ENCODE measurements around the gene MYLK3.

MYLK3 gene

GRCh38 chr16:46757339-46758050 lies 9.4 kb upstream of the MYLK3 start:
- DNase-seq (ENCODE audit: low read depth), result no peak

GRCh38 chr16:46756772-46757171 lies 8.6 kb upstream of the MYLK3 start:
- DNase-seq (ENCODE audit: low read depth), result no peak

GRCh38 chr16:46753015-46753414 lies 4.9 kb upstream of the MYLK3 start:
- DNase-seq (ENCODE audit: low read depth), result no peak

DNA sequence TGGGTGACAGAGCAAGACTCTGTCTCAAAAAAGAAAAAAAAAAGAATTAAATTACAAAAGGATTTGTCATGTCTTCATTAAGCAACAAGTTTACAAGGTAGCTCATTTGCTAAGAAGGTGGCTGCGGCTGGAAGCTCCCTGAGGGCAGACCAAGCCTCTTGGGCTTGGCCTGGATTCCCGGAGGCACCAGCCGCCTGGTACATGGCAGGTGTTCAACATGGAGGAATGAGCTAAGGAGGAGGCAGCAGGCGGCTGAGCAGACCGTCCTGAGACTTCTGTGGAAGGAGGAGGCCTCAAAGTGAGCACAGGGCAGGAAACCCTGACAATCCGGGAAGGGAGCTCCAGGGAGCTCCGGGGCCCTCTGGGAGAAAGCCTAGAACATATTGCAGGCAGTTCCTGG lies 3.2 kb upstream of the MYLK3 start:
- no peak for DNase-seq (ENCODE audit: low read depth)

DNA sequence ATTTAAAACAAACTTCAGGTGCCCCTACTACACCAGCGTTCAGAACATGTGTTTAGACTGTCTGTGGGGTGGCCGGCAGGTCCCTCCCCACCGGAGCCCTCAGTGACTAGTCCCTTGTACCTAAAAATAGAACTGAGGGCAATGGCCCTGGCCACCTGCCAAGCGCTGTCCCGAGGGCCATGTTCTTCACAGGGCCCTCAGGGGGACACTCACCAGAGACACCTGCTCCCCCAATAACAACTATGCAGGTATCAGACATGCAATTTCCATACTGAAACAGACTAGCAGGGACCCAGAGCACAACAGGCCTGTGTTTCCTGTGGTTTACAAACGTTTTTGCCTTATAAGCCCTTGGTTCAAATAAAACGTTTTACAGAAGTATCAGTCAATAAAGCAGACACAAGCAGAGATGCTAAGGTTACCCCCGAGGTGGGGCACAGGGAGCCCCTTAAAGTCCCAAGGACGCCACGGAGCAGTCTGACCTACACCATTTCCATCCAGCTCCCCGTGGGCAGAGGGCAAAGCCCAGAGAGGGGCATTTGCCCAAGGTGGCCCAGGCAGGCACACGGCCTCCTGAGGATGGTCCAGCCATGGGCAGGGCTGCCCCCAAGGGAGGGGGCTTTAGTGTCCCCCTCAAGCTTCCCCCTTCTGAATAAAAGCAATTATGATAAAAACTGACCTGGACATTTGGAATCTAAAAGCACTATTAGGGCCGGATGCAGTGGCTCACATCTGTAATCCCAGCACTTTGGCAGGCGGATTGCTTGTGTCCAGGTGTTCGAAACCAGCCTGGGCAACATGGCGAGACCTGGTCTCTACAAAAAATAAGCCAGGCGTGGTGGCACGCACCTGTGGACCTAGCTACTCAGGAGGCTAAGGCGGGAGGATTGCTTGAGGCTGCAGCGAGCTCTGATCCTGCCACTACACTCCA lies 896 bp upstream of the MYLK3 start:
- DNase-seq (ENCODE audit: low read depth), result no peak

- DNase-seq (ENCODE audit: low read depth), result no peak
Observed at GRCh38 chr16:46746821-46747776, 1.0 kb downstream of the MYLK3 start.

GRCh38 chr16:46745617-46746016 lies 2.5 kb downstream of the MYLK3 start:
- DNase-seq (ENCODE audit: low read depth), result no peak

DNA sequence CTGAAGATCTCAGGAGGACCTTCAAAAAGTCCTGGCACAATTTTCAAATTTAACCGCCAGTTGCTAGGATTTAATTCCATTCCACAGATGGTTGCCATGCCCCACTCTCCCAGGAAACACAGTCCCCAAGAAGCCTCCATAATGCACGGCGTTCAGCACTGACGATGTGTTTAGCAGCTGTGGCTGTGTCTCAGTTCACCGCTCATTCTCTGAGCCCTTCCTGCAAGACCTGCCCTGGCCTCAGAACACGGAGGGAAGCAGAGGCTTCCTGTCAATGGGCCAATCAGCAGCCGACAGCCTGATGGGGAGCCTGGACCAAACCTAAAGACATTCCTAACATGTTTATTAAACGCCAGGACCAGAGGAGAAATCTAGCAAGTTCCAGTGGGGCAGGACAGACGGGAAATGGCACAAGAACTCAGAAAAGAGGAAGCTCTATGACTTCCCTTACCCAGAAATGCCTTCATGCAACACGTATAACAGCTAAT lies 4.9 kb downstream of the MYLK3 start:
- DNase-seq (ENCODE audit: low read depth), result no peak

- no peak for DNase-seq (ENCODE audit: low read depth)
Observed at GRCh38 chr16:46739934-46740333, 8.2 kb downstream of the MYLK3 start.

DNA sequence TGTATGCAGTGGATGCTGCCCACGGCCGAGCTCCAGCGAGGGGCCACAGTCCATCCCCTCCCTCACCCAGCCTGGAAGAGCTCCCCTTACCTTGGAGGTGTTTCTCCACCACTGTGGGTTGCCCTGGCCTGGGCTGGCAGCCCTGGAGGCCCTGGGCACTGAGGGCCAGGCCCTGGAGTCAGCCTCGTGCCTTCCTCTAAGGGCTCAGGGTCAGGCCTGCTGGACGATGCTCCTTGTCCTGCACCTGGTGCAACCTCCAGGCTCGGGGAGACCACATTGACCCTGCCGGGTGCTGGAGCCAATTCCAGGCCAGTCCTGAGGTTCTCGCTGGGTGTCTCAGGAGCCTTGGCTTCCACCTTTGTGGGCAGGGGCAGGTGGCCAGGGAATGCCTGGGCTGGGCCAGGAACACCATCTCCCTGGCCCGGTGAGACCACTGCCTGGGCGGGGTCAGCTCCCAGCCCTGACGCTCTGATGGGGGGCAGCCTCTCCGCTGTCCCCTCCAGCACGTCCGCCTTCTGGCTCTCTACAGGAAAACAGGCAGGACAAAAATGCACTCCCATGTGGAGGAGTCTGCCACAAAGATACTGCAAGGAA lies 10.4 kb downstream of the MYLK3 start:
- no peak for DNase-seq (ENCODE audit: low read depth)

DNA sequence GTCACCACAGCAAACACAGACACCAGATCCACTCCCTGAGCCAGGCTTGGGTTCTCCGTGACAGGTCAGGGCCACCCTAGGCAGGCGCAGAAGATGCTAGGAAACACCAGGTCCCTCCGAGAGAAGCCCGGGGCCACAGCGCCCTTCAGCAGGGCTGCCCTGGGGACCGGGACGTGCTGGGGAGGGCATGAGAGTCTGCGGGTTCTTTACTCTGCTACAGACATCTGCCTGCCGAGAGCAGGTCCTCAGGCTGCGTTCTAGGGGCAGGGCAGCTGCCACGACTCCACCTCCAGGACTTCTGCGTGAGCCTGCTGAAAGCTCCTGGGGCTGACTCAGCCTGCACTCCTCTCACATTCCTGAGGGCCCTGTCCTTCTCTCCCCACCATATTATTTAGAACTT lies 11.4 kb downstream of the MYLK3 start:
- no peak for DNase-seq (ENCODE audit: low read depth)

DNA sequence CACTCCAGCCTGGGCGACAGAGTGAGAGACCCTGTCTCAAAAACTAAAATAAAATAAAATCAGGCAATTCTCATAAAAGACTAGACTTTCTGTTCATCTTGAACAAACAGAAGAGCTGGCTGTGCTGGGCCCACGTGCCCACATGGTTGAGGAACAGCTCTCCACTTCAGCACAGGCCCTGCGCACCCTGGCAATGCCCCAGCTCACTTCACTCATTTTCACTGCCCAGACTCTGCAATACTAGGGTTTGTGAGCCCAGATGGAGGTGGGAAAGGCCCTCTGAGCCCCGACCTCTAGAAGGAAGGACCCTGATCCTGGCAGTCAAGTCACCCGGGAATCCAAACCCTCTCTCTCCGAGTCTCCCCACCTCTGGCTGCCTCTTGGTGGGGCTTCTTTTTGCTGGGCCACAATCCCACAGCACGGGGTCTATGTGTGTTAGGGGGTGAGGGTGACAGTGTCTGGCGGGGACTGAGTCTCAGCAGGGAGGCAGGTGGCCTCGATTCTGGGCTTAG lies 14.8 kb downstream of the MYLK3 start:
- DNase-seq (ENCODE audit: low read depth), result no peak

- no peak for DNase-seq (ENCODE audit: low read depth)
Observed at GRCh38 chr16:46732561-46732960, 15.6 kb downstream of the MYLK3 start.

GRCh38 chr16:46731691-46732555 lies 16.2 kb downstream of the MYLK3 start:
- no peak for DNase-seq (ENCODE audit: low read depth)

GRCh38 chr16:46730801-46731690 lies 17.1 kb downstream of the MYLK3 start:
- no peak for DNase-seq (ENCODE audit: low read depth)

DNA sequence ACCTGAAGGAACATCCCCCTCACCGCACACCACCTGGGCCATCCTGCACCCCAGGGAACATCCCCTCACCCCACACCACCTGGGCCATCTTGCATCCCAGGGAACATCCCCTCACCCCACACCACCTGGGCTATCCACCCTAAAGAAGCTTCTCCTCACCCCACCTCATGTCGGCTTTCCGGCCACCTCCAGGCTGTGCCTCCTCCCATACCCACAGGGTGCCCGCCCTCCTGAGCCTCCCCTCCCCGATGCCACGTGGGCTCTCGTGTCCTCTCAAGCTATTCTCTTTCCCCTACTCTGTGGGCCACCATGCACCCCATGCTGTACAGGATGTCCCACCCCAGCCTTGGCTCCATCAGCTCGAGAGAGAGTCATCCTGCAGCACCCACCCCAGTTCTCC lies 18.0 kb downstream of the MYLK3 start:
- no peak for DNase-seq (ENCODE audit: low read depth)

DNA sequence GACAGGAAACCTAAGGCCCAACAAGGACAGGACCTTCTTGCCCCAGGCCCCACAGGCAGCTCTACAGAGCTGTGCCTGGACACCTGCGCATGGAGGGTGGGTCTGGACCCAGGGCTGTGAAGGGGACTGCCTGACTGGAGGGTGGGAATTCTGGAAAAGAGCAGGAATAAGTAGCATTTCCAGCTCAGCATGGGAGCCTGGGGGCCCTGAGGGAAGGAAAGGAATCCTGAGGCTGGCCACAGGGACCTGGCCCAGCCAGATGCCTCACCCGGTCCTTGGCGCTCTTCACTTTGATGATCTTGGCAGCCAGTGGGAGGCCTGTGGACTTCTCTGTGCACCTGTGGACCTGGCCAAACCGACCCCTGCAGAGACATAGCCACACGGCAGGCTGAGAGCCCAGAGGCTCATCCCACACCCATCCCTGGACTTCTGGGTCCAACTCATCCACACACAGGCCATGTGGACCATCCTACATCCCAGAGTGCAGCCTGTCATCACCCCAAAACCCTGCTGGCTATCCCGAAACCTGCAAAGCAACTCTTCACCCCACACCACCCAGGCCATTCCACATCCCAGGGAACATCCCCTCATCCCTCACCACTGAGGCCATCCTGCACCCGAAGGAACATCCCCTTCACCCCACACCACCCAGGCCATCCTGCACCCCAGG lies 18.7 kb downstream of the MYLK3 start:
- no peak for DNase-seq (ENCODE audit: low read depth)

- DNase-seq (ENCODE audit: low read depth), result no peak
Observed at GRCh38 chr16:46728806-46729205, 19.3 kb downstream of the MYLK3 start.

- DNase-seq (ENCODE audit: low read depth), result no peak
Observed at GRCh38 chr16:46727630-46728029, 20.5 kb downstream of the MYLK3 start.

All from stimulated activated CD4-positive, alpha-beta T cell treated with anti-CD3 and anti-CD28 coated beads, Interleukin-2, amount 100 ng/mL, for 4 hours (primary cell).